ENCODE results near the gene ARMC2.
"Not testable (repeated sequence)": the region's sequence is repeated elsewhere in the genome, so short reads cannot be mapped to it uniquely, and the experiment has no call there.

ARMC2 gene

DNA sequence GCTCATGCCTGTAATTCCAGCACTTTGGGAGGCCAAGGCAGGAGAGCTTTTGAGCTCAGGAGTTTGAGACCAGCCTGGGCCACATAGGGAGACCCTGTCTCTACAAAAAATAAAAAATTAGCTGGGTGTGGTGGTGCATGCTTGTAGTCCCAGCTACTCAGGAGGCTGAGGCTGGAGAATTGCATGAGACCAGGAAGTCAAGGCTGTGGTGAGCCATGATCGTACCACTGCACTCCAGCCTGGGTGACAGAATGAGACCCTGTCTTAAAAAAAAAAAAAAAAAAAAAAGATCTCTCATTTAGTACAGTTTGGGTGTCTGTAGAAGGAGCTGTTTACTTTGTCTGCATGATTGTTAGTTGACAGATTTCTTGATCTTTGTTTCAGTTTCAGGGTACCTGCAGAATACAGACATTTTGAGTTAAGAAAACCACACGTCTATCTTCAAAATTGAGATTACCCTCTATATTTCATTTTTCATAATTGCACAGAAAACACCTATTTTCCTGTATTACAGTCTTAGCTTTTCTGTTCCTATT, 17.6 kb downstream of the ARMC2 start:
- H3K27ac Mint-ChIP-seq, result peak overlapping the region; percentile 36 to 84
- not testable (repeated sequence) for H3K9me3 Mint-ChIP-seq, H3K27me3 Mint-ChIP-seq, DNase-seq
- H3K36me3 Mint-ChIP-seq (ENCODE audit: insufficient read depth), result peaks cover 16% of the 10 kb centered on the region
- H3K4me3 Mint-ChIP-seq, result peak overlapping the region; percentile 31 to 50
- ATAC-seq (replicated peaks), result peak; percentile 72
- peaks cover 13 to 25% of the 10 kb centered on the region in 2 donors for H3K4me1 Mint-ChIP-seq (ENCODE audit: low read depth in 2 of 2)

DNA sequence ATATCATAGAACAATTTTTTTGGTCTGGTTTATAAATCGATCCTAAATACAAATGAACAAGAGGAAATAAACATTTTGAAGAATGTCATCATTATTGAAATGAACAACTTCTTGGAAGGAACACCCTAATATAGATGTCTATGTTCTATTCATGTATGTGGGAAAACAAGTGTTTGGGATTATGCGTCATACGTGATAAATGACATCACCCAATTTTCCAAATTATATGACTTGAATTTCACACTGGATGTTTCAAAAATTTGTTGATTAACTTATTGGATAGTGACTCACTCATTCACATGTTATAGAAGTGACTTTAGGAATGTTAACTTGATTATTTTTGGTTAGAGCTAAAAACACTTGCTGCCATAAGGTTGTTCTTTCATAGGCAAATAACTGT, 18.6 kb downstream of the ARMC2 start:
- Mint-ChIP-seq H3K36me3 (ENCODE audit: insufficient read depth) (peaks cover 16% of the 10 kb centered on the region), H3K4me3 (no peak overlapping the region), H3K27ac (no peak overlapping the region), H3K4me1 (ENCODE audit: low read depth in 2 of 2) (peaks cover 20 to 35% of the 10 kb centered on the region in 2 donors), H3K27me3 (no peaks in the 10 kb centered on the region), H3K9me3 (no peaks in the 10 kb centered on the region)
- ATAC-seq (replicated peaks), result no peak
- no peak for DNase-seq

DNA sequence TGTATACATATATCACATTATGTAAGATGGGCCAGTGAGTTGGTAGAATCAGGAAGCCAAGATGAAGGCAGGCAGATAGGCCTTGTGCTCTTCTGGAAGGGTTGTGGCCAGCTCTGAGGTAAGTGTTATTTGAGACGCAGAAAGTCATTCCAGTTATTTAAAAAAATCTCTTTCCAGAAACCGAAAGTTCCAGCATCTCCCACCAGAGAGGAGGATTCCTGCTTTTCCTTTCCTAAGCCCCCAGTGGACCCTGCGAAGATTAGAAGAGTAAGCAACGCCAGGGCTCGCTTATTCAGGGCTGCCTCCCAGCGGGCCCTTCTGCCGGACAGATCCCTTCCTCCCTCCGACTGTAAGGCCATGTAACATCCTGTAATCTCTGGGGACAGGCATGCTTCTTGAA, 20.4 kb downstream of the ARMC2 start:
- Mint-ChIP-seq H3K27me3 (no peaks in the 10 kb centered on the region), H3K4me3 (no peak overlapping the region), H3K4me1 (ENCODE audit: low read depth in 2 of 2) (peaks cover 32 to 46% of the 10 kb centered on the region in 2 donors), H3K27ac (no peak overlapping the region), H3K36me3 (ENCODE audit: insufficient read depth) (peaks cover 9% of the 10 kb centered on the region), H3K9me3 (no peaks in the 10 kb centered on the region)
- ATAC-seq (replicated peaks) (no peak), DNase-seq (no peak)

GRCh38 chr6:108869876-108870275, 21.7 kb downstream of the ARMC2 start:
- peak overlapping the region in 1 of 2 donors; percentile 37 for H3K4me3 Mint-ChIP-seq
- no peaks in the 10 kb centered on the region for H3K27me3 Mint-ChIP-seq
- H3K36me3 Mint-ChIP-seq (ENCODE audit: insufficient read depth), result peaks cover 15% of the 10 kb centered on the region
- H3K9me3 Mint-ChIP-seq, result no peaks in the 10 kb centered on the region
- DNase-seq (no peak), ATAC-seq (replicated peaks) (no peak)
- H3K27ac Mint-ChIP-seq, result peak overlapping the region; percentile 57 to 97
- H3K4me1 Mint-ChIP-seq (ENCODE audit: low read depth in 2 of 2), result peaks cover 40 to 56% of the 10 kb centered on the region in 2 donors

DNA sequence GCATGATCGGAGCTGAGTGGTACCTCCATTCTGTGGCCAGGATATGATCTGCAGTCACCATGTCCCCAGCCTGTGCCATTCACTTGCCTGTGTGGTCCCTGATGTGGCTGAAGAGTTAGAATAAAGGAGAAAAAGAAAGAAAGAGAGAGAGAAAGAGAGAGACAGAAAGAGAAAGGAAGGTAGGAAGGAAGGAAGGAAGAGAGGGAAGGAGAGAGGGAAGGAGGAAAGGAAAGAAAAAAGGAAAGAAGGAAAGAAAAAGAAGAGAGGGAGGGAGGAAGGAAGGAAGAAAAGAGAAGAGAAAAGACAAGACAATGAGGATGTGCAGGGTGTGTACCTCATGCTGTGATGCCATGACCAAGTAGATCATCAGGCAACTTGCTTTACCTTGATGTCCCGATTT, 22.1 kb downstream of the ARMC2 start:
- Mint-ChIP-seq H3K9me3 (no peaks in the 10 kb centered on the region), H3K36me3 (ENCODE audit: insufficient read depth) (peaks cover 16% of the 10 kb centered on the region), H3K4me1 (ENCODE audit: low read depth in 2 of 2) (peaks cover 44 to 61% of the 10 kb centered on the region in 2 donors), H3K27me3 (no peaks in the 10 kb centered on the region), H3K4me3 (peak overlapping the region; percentile 20 to 37), H3K27ac (peak overlapping the region; percentile 57 to 97)
- ATAC-seq (replicated peaks) (no peak), DNase-seq (no peak)

DNA sequence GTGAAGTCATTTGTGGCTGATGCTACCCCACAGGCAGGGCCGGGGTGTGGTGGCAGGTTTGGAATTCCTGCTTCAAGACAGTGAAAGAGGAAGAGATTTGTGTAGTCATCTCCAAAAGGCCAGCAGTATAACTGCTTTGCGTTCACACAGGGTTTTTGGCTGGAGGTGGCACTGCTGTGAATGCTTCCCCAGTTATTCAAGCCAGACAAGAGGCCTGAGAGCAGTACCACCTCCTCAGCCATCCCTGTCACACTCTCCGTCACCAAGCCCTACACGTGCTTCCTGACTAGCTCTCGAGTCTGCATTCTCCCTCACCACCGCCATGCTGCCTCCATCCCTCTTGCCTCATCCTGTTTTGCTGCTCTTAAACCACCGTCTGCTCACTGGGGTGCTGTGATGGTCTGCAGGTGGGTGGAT, 23.9 kb downstream of the ARMC2 start:
- Mint-ChIP-seq H3K4me3 (peak overlapping the region; percentile 56 to 64), H3K36me3 (ENCODE audit: insufficient read depth) (peaks cover 16% of the 10 kb centered on the region), H3K9me3 (no peaks in the 10 kb centered on the region), H3K4me1 (ENCODE audit: low read depth in 2 of 2) (peaks cover 42 to 57% of the 10 kb centered on the region in 2 donors), H3K27ac (peak overlapping the region; percentile 57 to 97), H3K27me3 (no peaks in the 10 kb centered on the region)
- ATAC-seq (replicated peaks) (peak; percentile 79), DNase-seq (peak; percentile 40 to 44 (median 41))

- ATAC-seq (replicated peaks) (no peak), DNase-seq (no peak)
- Mint-ChIP-seq H3K27me3 (no peaks in the 10 kb centered on the region), H3K4me3 (peak overlapping the region; percentile 56 to 64), H3K4me1 (ENCODE audit: low read depth in 2 of 2) (peaks cover 42 to 57% of the 10 kb centered on the region in 2 donors), H3K27ac (peak overlapping the region; percentile 57 to 97), H3K9me3 (no peaks in the 10 kb centered on the region), H3K36me3 (ENCODE audit: insufficient read depth) (peaks cover 16% of the 10 kb centered on the region)
Measured at GRCh38 chr6:108872575-108872974, 24.4 kb downstream of the ARMC2 start.

DNA sequence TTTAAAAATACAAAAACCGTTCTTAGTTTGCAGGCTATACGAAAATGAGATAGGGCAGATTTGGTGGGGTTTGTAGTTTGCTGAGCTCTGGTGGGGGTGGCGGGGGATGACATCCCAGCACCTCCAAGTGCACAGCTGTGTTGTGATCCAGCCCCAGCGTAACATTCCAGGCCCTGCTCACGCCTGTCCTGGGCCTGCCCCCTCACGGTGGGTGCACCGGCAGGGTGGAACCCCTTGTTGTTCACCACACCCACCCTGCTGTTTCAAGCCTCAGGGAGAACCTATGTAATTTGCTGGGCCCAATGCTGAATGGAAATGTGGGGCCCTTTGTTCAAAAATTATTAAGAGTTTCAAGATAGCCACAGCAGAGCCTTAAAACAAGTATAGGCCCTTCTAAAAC, 25.0 kb downstream of the ARMC2 start:
- Mint-ChIP-seq H3K4me1 (ENCODE audit: low read depth in 2 of 2) (peaks cover 42 to 57% of the 10 kb centered on the region in 2 donors), H3K4me3 (peak overlapping the region in 1 of 2 donors; percentile 74), H3K27me3 (no peaks in the 10 kb centered on the region), H3K9me3 (no peaks in the 10 kb centered on the region), H3K27ac (peak overlapping the region; percentile 93 to 97), H3K36me3 (ENCODE audit: insufficient read depth) (peaks cover 16% of the 10 kb centered on the region)
- no peak for DNase-seq
- ATAC-seq (replicated peaks), result no peak

GRCh38 chr6:108873971-108874370, 25.7 kb downstream of the ARMC2 start:
- ATAC-seq (replicated peaks) (no peak), DNase-seq (no peak)
- H3K9me3 Mint-ChIP-seq, result peaks cover 3 to 5% of the 10 kb centered on the region in 2 donors
- H3K4me1 Mint-ChIP-seq (ENCODE audit: low read depth in 2 of 2), result peaks cover 42 to 61% of the 10 kb centered on the region in 2 donors
- H3K27me3 Mint-ChIP-seq, result no peaks in the 10 kb centered on the region
- H3K36me3 Mint-ChIP-seq (ENCODE audit: insufficient read depth), result peaks cover 13% of the 10 kb centered on the region
- H3K4me3 Mint-ChIP-seq, result peak overlapping the region; percentile 70 to 74
- H3K27ac Mint-ChIP-seq, result peak overlapping the region; percentile 93 to 97

DNA sequence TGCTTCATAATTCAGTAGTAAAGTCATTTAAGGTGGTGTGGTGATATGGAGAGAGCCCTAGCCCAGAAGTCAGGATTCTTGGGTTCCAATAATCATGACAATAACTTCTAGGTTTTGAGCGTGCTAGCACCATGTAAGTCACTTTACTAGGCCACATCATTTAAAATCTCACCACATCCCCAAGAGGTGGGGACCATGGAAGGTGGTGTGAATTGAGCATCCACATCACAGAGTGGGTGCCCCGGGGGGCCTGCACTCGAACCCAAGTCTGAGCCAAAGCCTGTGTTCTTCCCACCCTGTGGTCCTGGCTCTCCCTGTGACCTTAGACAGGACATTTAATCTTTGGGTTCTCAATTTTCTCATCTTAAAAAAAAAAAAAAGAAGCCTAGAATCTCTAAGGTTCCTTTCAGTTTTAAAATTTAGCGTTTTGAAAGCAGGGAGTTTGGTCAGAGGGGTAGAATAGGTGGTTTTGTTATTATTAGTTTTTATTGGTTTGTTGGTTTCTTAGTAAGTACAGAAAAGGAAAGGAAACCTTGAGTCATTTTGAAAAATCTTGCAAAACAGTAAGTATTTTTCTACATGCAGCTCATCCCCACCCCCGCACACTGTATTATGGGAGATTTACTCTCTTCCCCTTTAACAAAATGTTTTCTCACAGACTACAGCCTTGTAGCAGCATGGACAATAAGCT, 26.4 kb downstream of the ARMC2 start:
- DNase-seq (peak; percentile 26 to 52 (median 37)), ATAC-seq (replicated peaks) (peak; percentile 71)
- H3K4me3 Mint-ChIP-seq, result peak overlapping the region; percentile 70 to 74
- peaks cover 42 to 63% of the 10 kb centered on the region in 2 donors for H3K4me1 Mint-ChIP-seq (ENCODE audit: low read depth in 2 of 2)
- H3K9me3 Mint-ChIP-seq, result peaks cover 6 to 11% of the 10 kb centered on the region in 2 donors
- H3K27me3 Mint-ChIP-seq, result no peaks in the 10 kb centered on the region
- peaks cover 10% of the 10 kb centered on the region for H3K36me3 Mint-ChIP-seq (ENCODE audit: insufficient read depth)
- H3K27ac Mint-ChIP-seq, result peak overlapping the region; percentile 93 to 97

GRCh38 chr6:108875161-108875555, 26.9 kb downstream of the ARMC2 start:
- Mint-ChIP-seq H3K27me3 (no peaks in the 10 kb centered on the region), H3K36me3 (ENCODE audit: insufficient read depth) (peaks cover 10% of the 10 kb centered on the region), H3K4me1 (ENCODE audit: low read depth in 2 of 2) (peaks cover 41 to 60% of the 10 kb centered on the region in 2 donors), H3K9me3 (peaks cover 6 to 11% of the 10 kb centered on the region in 2 donors), H3K27ac (peak overlapping the region; percentile 93 to 97), H3K4me3 (peak overlapping the region; percentile 70 to 74)
- DNase-seq (no peak), ATAC-seq (replicated peaks) (no peak)

DNA sequence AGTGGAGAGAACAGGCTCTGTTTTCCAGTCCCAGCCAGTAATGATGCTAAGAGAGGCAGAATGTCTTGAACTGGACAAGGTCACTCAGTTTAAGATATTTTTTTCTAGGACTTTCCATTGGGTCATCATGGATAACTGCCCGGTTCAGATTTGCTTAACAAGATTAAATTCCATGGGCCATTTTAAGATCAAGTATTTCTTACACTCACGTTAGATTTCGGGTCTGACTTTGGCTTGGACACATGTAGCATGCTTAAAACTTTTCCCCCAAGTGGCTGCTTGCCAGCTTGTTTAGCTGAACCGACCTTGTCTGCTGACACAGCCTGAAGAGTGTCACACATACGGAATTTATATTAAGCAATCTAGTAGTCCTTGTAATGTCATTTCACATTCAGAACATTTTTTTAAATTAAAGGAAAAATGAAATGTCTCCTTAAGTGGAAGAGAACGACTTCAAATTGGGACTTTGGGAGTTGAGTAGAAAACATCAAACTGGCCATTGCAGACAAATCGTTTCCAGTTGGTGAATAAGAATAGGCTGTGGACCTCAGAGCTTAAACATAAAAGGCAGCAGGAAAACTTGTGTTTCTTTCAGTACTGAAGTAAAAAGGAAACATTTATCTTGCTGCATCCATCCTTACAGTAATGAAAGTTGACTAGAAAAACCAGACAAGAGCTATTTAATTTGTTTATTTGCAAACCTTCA, 29.0 kb downstream of the ARMC2 start:
- H3K36me3 Mint-ChIP-seq (ENCODE audit: insufficient read depth), result peaks cover 10% of the 10 kb centered on the region
- ATAC-seq (replicated peaks) (no peak), DNase-seq (no peak)
- no peaks in the 10 kb centered on the region for H3K27me3 Mint-ChIP-seq
- H3K4me1 Mint-ChIP-seq (ENCODE audit: low read depth in 2 of 2), result peaks cover 31 to 44% of the 10 kb centered on the region in 2 donors
- H3K4me3 Mint-ChIP-seq, result no peak overlapping the region
- no peak overlapping the region for H3K27ac Mint-ChIP-seq
- peaks cover 6 to 11% of the 10 kb centered on the region in 2 donors for H3K9me3 Mint-ChIP-seq

DNA sequence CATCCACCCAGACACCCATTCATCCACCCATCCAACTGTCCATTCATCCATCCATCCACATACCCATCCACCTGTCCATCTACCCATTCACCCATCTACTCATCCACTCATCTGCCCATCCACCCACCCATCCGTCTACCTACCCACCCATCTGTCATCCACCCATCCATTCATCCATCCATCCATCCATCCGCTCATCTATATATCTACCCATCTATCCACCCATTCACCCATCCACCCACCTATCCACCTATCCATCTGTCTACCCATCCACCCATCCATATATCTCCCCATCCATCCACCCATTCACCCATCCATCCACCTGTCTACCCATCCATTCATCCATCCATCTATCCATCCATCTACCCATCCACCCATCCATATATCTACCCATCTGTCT, 30.7 kb downstream of the ARMC2 start:
- no peak overlapping the region for H3K4me3 Mint-ChIP-seq
- ATAC-seq (replicated peaks) (no peak), DNase-seq (no peak)
- peaks cover 18 to 31% of the 10 kb centered on the region in 2 donors for H3K4me1 Mint-ChIP-seq (ENCODE audit: low read depth in 2 of 2)
- no peaks in the 10 kb centered on the region for H3K27me3 Mint-ChIP-seq
- peak overlapping the region in 1 of 2 donors; percentile 21 for H3K27ac Mint-ChIP-seq
- H3K36me3 Mint-ChIP-seq (ENCODE audit: insufficient read depth), result peaks cover 7% of the 10 kb centered on the region
- peaks cover 6 to 11% of the 10 kb centered on the region in 2 donors for H3K9me3 Mint-ChIP-seq

Data from effector memory CD8-positive, alpha-beta T cell (primary cell).